Fibroblast of mammary gland (primary cell): ENCODE results near the gene KTI12.

ENCODE experiments used
- DNase-seq: peaks from one replicate; pipeline ENCODE4 v3.0.0-alpha.2; 2010; ENCODE audit warnings: low read depth
- H3K4me3 ChIP-seq: 2 replicates; pipeline ENCODE4 v1.5.1; 2011; ENCODE audit warnings: low read depth, mild to moderate bottlenecking, low read length, moderate library complexity; ENCODE audit not compliant: control insufficient read depth
- TF ChIP-seq, protein P1 (sequence below): conservative IDR thresholded peaks from 2 replicates; pipeline ENCODE4 v1.5.1; 2011; ENCODE audit warnings: low read depth, low read length, inconsistent platforms; ENCODE audit not compliant: control insufficient read depth, insufficient read depth

Gene KTI12

DNA sequence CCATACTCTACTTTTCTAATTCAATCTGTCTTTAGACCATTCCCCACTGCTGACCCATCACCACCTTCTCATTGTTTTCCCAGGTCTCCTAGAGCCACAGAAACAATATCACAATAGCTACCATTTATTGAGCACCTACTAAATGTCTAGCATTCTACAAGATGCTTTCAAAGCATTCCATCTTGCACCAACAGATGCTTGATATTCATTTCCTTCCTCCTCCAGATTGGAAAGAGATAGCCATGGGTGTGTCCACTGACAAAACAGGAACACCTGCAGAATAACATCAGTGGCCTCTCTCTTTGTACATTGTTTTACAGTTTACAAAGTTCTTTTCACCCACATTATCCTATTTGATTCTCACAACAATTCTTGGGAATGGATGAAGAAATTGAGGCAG is 45.4 kb downstream of the KTI12 start:
- TF ChIP-seq, protein P1, sequence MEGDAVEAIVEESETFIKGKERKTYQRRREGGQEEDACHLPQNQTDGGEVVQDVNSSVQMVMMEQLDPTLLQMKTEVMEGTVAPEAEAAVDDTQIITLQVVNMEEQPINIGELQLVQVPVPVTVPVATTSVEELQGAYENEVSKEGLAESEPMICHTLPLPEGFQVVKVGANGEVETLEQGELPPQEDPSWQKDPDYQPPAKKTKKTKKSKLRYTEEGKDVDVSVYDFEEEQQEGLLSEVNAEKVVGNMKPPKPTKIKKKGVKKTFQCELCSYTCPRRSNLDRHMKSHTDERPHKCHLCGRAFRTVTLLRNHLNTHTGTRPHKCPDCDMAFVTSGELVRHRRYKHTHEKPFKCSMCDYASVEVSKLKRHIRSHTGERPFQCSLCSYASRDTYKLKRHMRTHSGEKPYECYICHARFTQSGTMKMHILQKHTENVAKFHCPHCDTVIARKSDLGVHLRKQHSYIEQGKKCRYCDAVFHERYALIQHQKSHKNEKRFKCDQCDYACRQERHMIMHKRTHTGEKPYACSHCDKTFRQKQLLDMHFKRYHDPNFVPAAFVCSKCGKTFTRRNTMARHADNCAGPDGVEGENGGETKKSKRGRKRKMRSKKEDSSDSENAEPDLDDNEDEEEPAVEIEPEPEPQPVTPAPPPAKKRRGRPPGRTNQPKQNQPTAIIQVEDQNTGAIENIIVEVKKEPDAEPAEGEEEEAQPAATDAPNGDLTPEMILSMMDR, result no peak
- H3K4me3 ChIP-seq, result no peak overlapping the region
- no peak for DNase-seq

GRCh38 chr1:51986718-51987117 is 46.9 kb downstream of the KTI12 start:
- H3K4me3 ChIP-seq, result no peak overlapping the region
- TF ChIP-seq, protein P1, result no peak
- no peak for DNase-seq

DNA sequence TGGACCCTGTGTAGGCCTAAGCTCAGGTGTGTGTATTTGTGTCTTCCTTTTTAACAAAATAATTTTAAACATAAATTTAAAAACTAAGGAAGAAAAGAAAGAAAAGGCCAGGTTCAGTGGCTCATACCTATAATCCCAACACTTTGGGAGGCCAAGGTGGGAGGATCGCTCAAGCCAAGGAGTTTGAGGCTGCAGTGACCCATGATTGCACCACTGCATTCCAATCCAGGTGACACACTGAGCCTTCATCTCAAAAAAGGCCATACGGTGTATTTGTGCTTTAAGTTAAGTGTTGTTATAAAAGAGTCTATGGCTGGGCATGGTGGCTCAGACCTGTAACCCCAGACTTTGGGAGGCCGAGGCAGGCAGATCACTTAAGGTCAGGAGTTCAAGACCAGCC is 51.4 kb downstream of the KTI12 start:
- TF ChIP-seq, protein P1, result no peak
- no peak for DNase-seq
- no peak overlapping the region for H3K4me3 ChIP-seq
